ENCODE data around the gene MRC2.
"Not testable (repeated sequence)": the region's sequence is repeated elsewhere in the genome, so short reads cannot be mapped to it uniquely, and the experiment has no call there.

MRC2 gene, protein sequence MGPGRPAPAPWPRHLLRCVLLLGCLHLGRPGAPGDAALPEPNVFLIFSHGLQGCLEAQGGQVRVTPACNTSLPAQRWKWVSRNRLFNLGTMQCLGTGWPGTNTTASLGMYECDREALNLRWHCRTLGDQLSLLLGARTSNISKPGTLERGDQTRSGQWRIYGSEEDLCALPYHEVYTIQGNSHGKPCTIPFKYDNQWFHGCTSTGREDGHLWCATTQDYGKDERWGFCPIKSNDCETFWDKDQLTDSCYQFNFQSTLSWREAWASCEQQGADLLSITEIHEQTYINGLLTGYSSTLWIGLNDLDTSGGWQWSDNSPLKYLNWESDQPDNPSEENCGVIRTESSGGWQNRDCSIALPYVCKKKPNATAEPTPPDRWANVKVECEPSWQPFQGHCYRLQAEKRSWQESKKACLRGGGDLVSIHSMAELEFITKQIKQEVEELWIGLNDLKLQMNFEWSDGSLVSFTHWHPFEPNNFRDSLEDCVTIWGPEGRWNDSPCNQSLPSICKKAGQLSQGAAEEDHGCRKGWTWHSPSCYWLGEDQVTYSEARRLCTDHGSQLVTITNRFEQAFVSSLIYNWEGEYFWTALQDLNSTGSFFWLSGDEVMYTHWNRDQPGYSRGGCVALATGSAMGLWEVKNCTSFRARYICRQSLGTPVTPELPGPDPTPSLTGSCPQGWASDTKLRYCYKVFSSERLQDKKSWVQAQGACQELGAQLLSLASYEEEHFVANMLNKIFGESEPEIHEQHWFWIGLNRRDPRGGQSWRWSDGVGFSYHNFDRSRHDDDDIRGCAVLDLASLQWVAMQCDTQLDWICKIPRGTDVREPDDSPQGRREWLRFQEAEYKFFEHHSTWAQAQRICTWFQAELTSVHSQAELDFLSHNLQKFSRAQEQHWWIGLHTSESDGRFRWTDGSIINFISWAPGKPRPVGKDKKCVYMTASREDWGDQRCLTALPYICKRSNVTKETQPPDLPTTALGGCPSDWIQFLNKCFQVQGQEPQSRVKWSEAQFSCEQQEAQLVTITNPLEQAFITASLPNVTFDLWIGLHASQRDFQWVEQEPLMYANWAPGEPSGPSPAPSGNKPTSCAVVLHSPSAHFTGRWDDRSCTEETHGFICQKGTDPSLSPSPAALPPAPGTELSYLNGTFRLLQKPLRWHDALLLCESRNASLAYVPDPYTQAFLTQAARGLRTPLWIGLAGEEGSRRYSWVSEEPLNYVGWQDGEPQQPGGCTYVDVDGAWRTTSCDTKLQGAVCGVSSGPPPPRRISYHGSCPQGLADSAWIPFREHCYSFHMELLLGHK (N-terminal part only)
- 8.1 to 8.9 reads per million in 2 donors for total RNA-seq

DNA sequence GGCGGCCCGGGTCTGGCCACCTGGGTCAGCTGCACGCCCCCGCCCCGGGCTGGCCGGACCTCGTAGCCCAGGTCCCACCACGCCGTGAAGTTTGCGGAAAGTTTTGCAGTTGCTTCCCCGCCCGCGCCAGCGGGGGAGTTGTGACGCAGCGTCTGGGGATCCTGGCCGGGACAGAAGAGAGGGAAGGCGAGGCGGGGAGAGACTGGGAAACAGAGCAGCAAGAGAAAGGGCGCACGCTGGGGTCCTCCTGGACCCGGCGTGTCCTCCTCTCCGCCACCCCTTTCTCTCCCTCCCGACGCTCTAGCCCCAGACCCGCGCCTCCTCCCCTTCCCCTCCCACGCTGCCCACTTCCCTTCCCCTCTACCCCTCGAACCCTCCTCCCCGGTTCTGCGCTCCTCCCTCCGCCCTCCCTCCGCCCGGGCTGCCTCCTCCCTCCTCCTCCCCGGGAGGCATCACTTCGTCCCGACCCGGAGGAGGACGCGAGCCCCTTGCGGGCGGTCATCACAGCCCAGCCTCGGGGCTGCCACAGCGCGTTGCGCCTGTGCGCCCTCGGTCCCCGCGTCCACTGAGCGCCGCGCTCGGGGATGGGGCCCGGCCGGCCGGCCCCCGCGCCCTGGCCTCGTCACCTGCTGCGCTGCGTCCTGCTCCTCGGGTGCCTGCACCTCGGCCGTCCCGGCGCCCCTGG, at the start of gene MRC2:
MRC2 (plus strand) TSS at position 452 of the 685 bp plus-strand sequence; CDS start at position 585, 133 bp downstream.
- DNase-seq, result no peak

DNA sequence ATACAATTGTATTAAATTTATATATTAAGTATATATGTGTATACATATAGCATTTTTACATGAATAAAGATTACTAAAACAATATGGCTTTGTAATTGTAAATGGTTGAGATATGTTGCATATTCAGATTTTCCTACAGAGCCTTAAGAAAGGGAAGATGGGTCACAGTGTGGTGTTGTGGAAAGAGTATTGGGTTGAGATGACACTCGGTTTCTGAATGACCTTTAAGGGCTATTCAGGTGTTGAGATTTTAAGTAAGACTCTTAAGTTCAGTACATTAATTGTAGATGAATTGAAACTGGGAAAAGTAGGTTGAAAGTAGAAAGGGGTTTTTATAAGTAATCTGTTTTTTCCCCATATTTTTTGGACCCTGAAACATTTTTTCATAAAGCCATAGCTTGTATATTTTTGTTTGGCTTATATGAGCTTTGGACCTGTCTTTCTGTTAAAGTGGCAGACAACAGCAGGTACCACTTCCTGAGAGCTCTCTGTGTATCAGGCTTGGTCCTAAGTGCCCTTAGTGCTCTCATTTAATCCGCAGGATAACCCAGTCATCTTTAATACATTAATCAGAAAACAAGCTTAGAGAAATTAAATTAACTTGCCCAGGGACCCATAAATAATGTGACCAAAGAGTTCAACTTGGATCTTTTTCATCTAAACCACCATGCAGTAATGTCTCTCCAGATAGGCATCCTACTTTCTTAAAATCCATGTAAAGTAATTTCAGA, 48.5 kb upstream of the MRC2 start:
- DNase-seq, result no peak

DNA sequence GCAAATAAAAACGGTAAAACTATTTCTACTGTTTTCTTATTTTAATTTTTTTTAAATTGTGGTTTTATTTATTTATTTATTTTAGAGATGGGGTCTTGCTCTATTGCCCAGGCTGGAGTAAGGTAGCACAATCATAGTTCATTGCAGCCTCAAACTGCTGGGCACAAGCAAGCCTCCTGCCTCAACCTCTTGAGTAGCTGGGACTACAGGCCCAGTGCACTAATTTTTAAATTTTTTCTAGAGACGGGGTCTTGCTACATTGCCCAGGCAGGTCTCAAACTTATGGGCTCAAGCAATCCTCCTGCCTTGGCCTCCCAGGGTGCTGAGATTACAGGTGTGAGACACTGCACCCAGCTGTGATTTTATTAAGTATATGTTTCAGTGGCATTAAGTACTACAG, 46.5 kb upstream of the MRC2 start:
- no peak for DNase-seq

DNA sequence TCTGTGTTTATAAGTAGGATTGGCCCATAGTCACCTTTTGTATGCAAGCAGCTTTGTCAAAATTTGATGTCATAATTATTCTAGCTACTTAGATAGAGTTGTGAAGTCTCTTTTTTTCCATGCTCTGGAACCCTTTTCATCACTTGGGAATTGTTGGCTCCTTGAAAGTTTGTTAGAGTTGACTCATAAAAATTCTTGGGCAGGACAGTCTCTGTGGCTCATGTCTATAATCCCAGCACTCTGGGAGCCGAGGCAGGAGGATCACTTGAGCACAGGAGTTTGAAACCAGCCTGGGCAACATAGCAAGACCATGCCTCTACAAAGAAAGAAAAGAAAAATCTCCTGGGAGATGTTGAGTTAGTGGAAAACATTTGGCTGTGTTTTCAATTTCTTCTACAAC, 45.7 kb upstream of the MRC2 start:
- no peak for DNase-seq

DNA sequence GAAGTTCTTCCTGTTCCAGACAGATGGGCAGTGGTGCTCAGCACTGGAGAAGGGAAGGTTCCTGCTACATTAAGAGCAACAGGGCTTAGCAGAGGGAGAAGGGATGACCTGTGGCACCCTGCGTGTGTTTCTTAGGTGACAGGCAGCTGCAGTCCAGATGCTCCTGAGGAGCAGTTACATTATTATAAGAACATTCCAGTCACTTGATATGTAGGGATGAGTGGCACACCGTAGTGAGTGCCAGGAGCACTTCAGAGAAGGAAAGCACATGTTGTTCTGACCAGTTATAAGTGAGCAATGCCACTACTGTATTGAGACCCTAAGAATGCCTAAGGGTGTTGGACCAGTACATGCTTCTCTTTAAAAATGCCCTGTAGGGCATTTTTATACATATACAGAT, 39.9 kb upstream of the MRC2 start:
- no peak for DNase-seq

DNA sequence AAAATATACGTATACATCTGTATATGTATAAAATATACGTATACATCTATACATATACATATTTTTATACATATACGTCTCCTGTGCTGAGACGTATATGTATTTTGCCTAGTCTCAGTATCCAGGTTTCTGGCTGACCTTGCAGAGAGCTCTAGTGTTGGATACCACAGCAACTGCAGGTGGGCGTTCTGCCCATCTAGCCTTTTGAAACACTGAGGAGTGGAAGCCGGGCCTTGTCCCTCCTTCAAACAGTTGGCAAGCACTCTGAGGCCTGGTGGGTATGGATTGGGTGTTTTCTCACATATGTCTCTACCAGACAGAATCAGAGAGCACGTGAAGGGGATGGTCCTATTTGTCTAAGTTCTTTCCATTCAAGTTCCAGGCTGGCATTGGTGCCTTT, 39.4 kb upstream of the MRC2 start:
- DNase-seq, result no peak

DNA sequence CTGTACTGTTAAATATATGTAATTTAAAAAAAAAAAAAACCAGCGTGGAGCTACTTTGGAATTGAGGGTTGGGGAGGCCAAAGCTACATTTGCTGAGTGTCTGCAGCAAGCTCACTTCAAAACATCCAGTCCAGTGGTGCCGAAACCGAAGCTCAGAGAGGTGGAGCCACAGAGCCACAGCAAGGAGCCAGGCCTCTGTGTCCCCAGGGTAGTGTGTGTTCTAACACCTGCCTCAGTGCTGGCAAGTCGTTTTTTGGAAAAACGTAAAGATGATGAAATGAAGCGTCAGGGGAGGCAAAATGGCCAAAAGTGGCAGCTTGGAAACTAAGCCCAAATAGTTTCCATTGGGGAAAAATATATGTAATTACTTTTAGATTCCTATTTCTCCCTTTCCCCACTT, 36.1 kb upstream of the MRC2 start:
- no peak for DNase-seq

DNA sequence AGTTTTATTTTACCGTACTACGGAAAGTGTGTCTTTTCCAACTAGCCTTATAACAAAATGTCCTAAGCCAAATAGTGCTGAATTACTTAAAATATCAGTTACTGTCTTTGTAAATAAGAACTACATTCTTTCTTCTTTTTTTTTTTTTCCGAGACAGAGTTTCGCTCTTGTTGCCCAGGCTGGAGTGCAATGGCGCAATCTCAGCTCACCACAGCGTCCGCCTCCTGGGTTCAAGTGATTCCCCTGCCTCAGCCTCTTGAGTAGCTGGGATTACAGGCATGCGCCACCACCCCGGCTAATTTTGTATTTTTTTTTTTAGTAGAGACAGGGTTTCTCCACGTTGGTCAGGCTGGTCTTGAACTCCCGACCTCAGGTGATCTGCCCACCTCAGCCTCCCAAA, 35.6 kb upstream of the MRC2 start:
- DNase-seq, result not testable (repeated sequence)

DNA sequence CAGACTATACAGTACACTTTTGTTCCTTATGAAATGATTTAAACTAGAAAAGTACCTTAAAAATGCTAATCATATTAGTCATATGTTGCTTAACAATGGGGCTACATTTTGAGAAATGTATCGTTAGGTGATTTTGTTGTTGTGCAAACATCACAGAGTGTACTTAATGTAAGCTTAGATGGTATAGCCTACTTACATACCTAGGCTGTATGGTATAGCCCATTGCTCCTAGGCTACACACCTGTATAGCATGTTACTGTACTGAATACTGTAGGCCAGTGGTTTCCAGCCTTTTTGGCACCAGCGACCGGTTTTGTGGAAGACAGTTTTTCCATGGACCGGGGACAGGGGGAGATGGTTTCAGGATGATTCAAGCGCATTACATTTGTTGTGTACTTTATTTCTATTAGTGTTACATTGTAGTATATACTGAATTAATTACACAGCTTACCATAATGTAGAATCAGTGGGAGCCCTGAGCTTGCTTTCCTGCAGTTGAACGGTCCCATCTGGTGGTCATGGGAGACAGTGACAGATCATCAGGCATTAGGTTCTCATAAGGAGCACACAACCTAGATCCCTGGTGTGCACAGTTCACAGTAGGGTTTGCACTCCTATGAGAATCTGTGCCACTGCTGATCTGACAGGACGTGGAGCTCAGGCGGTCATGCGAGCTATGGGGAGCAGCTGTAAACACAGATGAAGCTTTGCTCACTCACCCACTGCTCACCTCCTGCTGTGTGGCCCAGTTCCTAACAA, 35.0 kb upstream of the MRC2 start:
- no peak for DNase-seq

DNA sequence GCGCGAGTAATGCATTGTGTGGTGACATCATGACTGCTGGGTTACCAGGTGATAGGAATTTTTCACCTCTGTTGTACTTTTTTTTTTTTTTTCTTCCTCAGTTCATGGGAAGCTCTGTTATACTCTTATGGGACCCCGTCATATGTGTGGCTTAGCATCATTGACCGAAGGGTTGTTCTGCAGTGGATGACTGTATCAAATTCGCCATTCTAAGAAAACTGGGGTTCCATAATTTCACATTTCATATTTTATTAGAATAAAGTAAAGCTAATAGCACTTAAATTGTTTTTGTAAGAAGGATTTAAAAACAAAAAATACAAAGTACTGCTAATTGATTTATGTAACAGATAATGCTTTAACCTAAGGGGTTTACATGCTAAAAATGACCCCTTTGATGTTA, 32.0 kb upstream of the MRC2 start:
- no peak for DNase-seq

DNA sequence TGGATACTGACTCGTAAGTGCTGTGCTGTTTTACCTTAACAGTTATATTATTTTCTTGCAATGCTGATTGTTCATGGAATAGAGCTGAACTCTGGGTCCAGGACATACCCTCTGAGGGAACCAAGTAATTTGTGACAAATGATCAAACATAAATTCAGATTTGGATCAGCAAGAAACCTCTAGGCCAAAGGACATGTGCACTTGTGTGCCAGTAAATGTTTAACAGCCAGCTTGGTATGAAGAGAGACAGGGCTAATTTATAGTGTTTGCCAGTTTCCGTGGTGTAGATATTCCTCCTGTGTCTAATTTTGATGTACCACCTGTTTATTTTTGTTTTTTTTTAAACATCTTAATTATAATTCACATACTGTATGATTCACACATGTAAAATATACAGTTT, 30.8 kb upstream of the MRC2 start:
- DNase-seq, result no peak

DNA sequence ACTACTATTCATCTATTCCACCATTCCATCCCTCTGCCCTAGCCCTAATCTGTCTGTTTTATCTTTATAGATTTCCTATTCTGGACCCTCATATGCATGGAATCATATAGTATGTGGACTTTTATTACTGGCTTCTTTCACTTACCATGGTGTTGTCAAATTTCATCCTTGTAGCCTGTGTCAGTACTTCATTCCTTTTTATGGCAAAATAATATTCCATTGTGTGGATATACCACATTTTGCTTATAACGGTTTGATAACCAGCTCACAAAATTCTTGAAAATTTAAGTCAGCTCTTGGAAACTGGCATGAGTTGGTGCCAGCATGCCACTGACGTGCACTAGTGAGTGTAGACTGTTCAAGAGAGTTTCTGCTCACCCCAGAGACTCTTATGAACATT, 30.3 kb upstream of the MRC2 start:
- DNase-seq, result no peak

DNA sequence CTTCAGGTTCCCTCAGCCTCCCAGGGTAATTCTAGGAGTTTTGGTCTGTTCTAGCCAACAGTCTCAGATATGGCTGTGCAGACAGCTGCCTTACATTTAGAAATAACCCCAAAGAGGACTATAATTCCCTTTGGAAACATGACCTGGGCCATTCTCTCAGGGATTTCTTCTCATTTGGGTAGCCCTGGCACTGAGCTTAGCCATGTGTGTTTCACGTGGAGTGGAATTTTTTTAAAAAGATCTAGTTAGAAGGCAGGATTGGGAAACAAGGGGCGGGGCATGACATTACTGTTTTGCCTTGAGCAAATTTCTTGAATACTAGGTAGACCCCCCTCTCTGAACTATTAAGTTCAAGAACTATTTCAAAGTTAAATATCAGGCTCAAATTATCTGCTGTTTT, 29.6 kb upstream of the MRC2 start:
- DNase-seq, result no peak

DNA sequence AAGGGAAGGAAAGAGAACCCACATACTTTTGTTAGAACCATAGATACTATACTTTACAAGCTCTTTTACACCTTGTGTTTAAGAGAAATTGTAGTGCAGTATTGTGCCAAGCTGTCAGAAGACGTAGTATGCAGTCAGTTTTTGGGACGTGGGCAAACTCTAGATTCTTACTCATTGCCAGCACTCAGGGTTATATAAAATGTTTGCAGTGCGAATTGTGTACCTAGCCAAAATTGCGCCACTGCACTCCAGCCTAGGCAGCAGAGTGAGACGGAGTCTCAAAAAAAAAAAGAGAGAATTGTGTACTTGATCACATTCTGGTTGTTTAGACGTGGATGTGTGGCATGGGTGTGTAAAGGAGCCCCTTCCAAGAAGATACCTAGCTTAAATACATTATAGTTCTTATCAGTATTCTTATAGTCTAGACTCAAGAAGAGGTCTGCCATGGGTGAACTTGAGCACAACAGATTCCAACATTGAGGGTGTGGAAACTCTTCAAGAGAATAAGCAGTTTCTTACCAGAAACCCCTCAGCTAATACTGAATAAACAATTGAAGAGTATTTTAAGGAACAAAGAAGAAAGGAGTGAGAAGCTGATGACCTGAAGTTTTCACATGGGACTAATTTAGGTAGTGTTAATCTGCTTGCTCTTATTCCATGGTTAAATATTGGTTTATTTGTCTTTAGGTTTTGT, 27.4 kb upstream of the MRC2 start:
- no peak for DNase-seq

DNA sequence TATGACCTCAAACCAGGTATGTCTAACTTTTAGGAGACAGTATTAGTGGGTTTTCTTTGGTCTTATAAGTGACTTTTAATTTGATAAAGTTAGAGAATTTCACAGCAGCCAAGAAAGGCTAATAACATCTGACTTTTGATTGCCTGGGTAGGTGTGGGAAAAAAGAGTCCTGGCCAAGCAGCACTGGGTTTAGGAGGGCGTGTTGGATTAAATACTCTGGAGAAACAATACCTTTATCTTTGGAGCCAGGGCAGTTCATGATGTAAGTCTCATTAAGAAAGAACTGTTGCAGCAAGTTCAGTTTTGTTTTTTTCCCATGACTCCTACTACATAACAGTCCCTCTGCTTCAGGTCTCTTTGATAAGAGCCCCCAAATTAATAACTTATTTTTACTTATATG, 26.7 kb upstream of the MRC2 start:
- DNase-seq, result no peak

DNA sequence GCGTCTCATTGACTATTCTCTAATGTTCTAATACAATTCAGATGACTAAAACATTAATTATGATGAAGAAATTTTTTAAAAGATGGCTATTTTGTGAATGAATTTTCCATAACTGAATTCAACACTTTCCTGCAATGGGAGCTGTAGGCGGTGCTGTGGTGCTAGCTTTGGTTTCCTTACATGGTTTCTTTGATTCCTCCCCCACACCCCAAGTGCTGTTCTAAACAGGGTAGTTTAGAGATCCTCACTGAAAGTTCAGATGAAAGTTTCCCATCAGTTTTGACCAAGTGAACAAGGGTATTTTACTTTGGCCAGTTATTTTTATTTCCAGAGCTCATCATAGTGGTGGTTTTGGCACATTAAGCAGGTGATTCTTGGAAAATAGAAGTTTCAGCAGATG, 26.0 kb upstream of the MRC2 start:
- no peak for DNase-seq

DNA sequence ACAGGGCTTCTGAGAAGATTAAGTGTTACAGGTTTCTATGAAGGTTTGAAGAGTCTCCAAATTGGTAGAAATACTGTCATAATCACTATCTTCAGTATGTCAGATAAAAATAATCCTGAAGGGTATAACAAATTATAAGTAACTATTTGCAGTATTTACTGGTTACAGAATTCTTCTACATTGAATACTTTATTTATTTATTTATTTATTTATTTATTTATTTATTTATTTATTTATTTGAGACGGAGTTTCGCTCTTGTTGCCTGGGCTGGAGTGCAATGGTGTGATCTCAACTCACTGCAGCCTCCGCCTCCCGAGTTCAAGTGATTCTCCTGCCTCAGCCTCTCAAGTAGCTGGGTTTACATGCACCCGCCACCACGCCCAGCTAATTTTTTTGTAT, 23.7 kb upstream of the MRC2 start:
- not testable (repeated sequence) for DNase-seq

DNA sequence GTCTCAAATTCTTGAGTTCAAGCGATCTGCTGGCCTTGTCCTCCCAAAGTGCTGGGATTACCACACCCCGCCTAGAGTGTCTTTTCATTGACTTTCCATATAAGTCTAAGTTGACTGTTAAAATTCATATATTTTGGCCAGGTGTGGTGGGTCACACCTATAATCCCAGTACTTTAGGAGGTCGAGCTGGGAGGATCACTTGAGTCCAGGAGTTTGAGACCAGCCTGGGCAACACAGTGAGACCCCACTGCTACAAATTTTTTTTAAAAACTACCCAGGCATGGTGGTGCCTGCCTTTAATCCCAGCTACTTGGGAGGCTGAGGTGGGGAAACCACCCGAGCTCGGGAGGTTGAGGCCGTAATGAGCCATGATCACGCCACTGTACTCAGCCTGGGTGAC, 21.9 kb upstream of the MRC2 start:
- DNase-seq, result no peak

DNA sequence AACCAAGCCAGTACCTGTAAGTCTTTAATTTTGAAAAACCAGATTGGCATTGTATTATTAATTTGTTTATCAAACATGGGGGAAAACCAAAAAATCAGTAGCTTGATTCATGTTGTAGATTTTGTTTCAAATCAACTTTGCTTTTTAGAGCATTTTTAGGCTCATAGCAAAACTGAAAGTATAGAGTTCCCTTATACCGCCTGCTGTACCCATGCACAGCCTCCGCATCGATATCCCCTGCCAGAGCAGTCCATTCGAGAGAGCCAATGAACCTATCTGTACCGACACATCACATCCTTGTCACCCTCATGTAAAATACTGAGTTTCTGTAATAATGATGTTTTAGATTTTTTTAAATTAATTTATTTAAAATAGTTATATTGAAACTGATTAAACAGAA, 16.2 kb upstream of the MRC2 start:
- DNase-seq, result no peak

DNA sequence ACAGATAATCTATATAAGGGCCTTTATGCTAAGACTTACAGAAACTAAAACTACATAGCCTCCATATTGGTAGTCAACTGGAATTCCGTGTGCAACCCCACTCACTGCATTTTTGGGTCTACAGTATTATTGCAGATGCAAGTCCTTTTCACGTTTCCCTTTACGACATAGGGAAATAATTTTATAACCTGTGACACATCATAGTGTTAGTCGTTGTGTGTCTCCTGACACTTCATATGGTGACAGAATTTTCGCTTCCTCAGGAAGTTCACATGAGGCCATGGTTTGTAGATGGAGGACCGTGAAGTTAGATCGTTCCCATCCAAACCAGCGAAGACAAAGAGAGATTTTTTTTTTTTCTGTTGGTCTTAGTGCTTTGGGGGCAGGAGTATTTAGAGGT, 15.7 kb upstream of the MRC2 start:
- DNase-seq, result no peak

All from activated gamma-delta T cell (primary cell).